Limb (tissue), 2 donors: ENCODE data around the gene TNFRSF1B.

ENCODE experiments used
- DNase-seq, 2 donors: peaks; one replicate each; pipeline ENCODE4 v3.0.0-alpha.2; 2016; ENCODE audit errors: extremely low spot score in 2 of 2

Gene TNFRSF1B

GRCh38 chr1:12157366-12158231 lies 9.2 kb upstream of the TNFRSF1B start:
- no peak for DNase-seq

DNA sequence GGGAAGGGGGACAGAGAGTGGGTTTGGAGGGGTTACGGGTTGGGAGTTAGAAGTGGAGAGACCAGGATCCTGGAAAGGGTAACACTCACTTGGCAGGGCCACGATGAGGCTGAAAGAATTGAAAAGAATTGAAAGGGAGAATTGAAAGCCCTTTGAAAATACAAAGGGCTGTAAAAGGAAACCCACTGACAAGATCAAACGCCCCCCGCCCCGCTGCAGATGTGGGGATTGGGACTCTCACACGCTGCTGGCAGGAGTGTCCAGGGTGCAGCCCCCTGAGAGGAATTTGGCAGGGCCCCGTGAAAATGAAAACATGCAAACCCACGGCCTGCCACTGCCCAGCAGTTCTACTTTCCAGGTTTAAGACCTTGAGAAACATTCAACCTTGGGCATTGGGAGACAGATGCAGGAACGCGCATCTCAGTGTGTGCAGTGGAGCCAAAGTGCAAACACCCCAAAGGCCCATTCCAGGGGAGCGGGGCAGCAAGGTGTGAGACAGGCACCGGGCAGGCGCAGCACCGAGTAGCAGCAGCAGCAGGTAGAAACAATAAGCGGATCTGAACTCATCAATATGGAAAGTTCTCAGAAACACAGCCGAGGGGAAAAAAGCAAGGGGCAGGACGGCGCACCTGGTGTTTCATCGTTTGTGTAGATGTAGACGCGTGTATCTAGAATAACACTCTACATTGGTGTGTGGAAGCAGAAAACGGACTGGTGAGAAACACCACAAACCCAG lies 8.3 kb upstream of the TNFRSF1B start:
- no peak for DNase-seq

DNA sequence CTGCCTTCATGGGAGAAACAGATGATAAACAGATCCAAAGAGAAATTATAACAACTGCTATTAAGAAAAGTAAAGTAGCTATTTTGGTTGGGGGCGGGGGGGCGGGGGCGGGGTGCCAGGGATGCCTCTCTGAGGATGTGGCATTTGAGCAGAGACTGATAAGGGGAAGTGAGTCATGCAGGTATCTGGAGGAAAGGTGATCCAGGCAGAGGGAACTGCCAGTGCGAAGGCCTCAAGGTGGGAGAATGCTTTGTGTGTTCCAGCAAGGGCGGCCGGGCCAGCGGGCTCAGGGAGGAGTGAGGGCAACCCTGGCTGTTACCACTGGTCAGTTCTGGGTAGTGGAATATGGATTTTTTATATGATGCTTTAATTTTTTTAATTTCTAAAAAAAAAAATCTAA lies 7.0 kb upstream of the TNFRSF1B start:
- no peak for DNase-seq

GRCh38 chr1:12161324-12161661 lies 5.5 kb upstream of the TNFRSF1B start:
- no peak for DNase-seq

DNA sequence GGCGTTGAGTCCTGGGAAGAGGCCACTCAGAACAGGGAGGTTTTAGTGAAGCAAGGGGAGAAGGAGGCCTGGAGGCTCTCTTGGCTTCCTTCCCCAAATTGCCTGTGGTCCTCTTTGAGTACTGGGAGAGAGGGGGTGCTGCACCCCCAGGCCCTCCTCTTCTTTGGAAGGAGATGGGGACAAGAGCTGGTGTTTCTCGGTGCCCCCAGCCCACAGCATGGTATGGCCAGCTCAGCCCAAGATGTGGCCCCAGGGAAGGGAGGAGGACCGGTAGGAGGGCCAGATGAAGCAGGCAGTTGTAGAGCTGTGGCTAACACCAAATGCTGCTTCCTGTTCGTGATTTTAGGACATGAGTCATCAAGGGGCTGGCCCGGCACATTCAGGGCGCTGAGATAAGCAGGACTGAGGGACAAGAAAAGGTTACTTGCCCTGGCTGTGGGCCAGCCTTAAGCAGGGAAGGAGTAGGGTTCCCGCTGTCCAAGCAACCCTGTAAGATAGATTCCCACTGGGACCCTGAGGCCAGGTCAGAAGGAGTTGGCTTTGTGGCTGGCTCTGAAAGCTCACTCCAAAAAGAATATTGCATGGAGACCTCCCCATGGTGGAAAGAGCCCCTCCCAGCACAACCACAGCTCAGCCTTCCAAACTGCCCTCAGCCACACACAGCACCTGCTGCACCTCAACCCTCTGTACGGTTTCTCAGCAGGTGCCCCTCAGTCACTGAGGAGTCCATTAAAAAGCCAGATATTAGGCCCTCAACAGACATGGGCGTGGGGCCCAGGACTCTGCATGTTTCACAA lies 4.9 kb upstream of the TNFRSF1B start:
- DNase-seq = no peak

- no peak for DNase-seq
Observed at GRCh38 chr1:12162459-12163137, 4.2 kb upstream of the TNFRSF1B start.

- DNase-seq = no peak
Observed at GRCh38 chr1:12163210-12163609, 3.6 kb upstream of the TNFRSF1B start.

DNA sequence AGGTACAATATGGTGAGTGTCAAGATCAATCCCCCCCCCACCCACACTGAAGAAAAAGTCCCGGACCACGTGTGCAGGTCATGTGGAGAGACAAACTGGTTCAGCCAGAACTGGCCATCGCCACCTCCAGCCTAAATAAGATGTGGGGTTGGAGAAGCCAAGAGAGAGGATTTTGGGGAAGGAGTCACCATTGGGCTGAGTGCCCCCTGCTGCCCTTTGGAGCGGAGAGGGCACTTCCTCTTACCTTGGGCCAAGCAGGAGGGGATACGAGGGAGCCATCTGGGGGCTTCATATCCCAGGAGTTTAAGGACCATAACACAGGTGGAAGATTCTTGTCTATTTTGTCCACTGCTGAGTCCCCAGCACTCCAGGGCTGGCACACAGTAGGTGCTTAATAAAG lies 2.6 kb upstream of the TNFRSF1B start:
- DNase-seq = no peak

GRCh38 chr1:12165342-12165741 lies 1.4 kb upstream of the TNFRSF1B start:
- DNase-seq = no peak

GRCh38 chr1:12167493-12168429 lies 970 bp downstream of the TNFRSF1B start:
- no peak for DNase-seq

- no peak for DNase-seq
Observed at GRCh38 chr1:12168451-12169160, 1.8 kb downstream of the TNFRSF1B start.

- no peak for DNase-seq
Observed at GRCh38 chr1:12169442-12170135, 2.8 kb downstream of the TNFRSF1B start.

DNA sequence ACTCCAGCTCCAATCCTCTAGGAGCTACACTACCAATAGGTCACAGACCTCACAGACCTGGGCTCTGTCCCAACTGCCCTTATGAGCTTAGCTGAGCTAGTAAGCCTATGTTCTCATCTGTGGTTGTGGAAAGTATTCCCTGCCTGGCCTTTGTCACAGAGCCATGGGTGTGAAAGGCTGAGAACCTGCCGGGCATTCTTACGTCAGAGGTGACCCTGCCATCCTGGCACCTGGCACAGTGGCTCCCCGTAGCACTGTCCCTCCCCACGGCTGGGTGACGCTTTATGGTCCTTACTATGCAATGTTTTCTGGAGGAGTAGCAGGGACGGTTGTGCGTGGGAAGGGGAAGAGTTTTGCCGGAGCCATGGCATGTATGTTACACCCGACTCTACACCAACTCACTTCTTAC lies 3.5 kb downstream of the TNFRSF1B start:
- DNase-seq = no peak

DNA sequence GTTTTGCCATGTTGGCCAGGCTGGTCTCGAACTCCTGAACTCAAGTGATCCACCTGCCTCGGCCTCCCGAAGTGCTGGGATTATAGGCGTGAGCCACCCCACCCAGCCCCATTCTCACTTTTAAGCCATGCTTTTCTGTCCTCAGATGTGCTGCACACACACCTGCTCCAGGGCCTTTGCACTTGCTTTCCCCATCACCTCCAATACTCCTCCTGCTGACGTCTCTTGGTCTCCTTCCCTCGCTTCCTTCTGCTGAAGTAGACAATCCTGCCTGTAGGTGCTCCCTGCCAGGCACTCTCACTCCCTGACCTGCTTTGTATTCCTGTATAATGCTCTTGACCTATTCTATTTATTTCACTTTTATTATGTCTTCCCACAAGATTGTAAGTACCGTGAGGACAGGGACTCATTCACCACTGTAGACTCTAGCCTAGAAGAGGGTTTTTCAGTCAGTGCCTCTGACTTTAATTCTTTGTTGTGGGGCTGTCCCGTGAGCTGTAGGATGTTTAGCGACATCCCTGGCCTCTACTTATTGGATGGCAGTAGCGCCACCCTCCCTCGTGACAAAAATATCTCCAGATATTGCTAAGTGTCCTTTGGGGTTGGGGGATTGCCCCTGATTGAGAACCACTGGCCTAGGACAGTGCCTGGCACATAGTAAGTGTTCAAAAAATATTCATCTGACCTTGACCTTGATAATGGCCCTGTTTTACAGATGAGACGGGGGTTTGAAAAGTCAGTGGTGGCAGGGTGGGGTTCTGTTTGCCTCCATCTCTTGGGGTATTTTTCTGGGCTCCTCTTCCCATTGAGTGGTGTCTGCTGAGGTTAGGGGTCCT lies 4.6 kb downstream of the TNFRSF1B start:
- no peak for DNase-seq

DNA sequence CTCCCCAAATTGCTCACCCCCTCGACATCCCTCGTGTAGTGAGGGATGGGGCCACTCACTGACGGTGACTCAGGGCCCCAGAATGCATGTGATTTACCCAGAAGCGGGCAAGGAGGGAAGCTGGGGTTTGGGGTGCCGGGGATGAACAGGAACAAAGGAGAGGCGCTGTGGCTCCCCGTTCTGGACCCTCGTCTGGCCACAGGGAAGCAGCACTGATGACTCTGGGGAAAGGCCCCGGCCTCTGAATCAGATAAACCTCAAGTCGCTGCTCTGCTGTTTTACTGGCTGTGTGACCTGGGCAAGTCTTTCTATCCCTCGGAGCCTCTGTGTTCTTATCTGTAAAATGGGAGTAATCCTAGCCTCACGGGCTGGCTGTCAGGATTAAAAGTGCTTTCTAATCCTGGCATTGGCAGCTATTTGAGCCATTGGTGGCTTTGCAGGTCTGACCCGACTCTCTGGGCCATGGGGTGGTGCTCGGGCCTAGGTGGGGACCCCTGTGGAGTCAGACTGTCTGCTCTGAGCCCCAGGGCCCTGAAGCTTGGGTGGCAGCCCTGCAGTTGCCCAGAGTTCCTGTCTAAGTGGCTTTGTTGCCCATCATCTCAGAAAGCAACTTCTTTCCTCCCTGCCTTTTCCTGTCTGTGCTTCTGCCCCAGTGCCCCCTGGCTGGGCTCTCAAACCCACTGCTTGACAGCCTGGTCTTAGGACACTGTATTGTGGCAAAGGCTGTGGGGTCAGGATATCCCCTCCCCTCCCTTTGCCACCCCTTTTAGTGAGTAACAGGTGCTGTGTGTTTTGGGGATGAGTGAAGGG lies 5.5 kb downstream of the TNFRSF1B start:
- no peak for DNase-seq

- DNase-seq = no peak
Observed at GRCh38 chr1:12173041-12173509, 6.3 kb downstream of the TNFRSF1B start.

DNA sequence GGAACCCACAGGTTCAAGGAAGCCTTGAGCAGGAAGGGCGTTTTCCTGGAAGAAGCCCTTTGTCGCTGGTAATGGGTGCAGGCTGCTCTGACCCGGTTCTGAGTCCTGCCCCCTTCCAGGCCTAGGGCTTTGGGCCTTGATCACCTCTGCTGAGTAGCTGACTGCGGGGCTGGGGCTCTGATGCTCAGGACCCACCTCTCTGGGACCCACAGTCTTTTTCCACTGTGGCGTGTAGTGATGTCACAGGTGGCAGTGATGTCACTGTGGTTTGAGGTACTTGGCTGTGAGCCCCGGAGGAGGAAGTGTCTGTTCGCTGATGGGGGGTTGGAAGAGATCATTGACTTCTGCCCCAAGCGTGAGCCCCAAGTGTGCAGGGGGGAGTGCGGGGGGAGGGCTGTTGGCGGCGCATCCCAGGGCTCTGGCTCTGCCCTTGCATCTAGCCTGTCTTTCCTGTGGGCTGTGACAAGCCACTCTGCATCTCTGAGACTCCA lies 6.9 kb downstream of the TNFRSF1B start:
- DNase-seq = no peak
